T-helper 9 cell (primary cell): ENCODE data around the gene BEAN1.
A peak's percentile ranks its signal among the peaks of the same experiment; 100 is the strongest.

ENCODE experiments used
- DNase-seq: peaks from one replicate; pipeline ENCODE4 v3.0.0-alpha.2; 2020

Gene BEAN1

GRCh38 chr16:66471716-66472393, 44.8 kb downstream of the BEAN1 start:
- no peak for DNase-seq

GRCh38 chr16:66473051-66473571, 46.0 kb downstream of the BEAN1 start:
- DNase-seq = no peak

- DNase-seq = no peak
These were observed 46.8 kb downstream of the BEAN1 start for GRCh38 chr16:66473654-66474519.

- peak; percentile 25 for DNase-seq
These were observed 47.7 kb downstream of the BEAN1 start for GRCh38 chr16:66474750-66475199.

GRCh38 chr16:66475232-66475631, 48.1 kb downstream of the BEAN1 start:
- DNase-seq = no peak

- DNase-seq = peak; percentile 21
These were observed 49.4 kb downstream of the BEAN1 start for GRCh38 chr16:66476328-66477027.

GRCh38 chr16:66477028-66477515, 50.0 kb downstream of the BEAN1 start:
- no peak for DNase-seq

- DNase-seq = peak; percentile 69
These were observed 51.8 kb downstream of the BEAN1 start for GRCh38 chr16:66478733-66479511.

GRCh38 chr16:66479661-66480264, 52.7 kb downstream of the BEAN1 start:
- no peak for DNase-seq

GRCh38 chr16:66480265-66481080, 53.4 kb downstream of the BEAN1 start:
- no peak for DNase-seq

- DNase-seq = no peak
These were observed 54.2 kb downstream of the BEAN1 start for GRCh38 chr16:66481081-66481942.

GRCh38 chr16:66481943-66482390, 54.9 kb downstream of the BEAN1 start:
- no peak for DNase-seq

- peak; percentile 72 for DNase-seq
These were observed 56.8 kb downstream of the BEAN1 start for GRCh38 chr16:66483689-66484452.

- no peak for DNase-seq
These were observed 57.5 kb downstream of the BEAN1 start for GRCh38 chr16:66484453-66485213.

GRCh38 chr16:66485376-66485775, 58.3 kb downstream of the BEAN1 start:
- DNase-seq = no peak

- no peak for DNase-seq
These were observed 59.2 kb downstream of the BEAN1 start for GRCh38 chr16:66486199-66486772.

GRCh38 chr16:66486773-66487579, 59.9 kb downstream of the BEAN1 start:
- no peak for DNase-seq
